ENCODE measurements around the gene BRD9.

GRCh38 chr5:914174-914573, 21.6 kb upstream of the BRD9 start:
- TF ChIP-seq, protein P1, sequence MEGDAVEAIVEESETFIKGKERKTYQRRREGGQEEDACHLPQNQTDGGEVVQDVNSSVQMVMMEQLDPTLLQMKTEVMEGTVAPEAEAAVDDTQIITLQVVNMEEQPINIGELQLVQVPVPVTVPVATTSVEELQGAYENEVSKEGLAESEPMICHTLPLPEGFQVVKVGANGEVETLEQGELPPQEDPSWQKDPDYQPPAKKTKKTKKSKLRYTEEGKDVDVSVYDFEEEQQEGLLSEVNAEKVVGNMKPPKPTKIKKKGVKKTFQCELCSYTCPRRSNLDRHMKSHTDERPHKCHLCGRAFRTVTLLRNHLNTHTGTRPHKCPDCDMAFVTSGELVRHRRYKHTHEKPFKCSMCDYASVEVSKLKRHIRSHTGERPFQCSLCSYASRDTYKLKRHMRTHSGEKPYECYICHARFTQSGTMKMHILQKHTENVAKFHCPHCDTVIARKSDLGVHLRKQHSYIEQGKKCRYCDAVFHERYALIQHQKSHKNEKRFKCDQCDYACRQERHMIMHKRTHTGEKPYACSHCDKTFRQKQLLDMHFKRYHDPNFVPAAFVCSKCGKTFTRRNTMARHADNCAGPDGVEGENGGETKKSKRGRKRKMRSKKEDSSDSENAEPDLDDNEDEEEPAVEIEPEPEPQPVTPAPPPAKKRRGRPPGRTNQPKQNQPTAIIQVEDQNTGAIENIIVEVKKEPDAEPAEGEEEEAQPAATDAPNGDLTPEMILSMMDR (IDR thresholded peaks at IDR 0.05): no peak
- no peak for TF ChIP-seq POLR2A (IDR thresholded peaks at IDR 0.05; ENCODE audit: low read depth)
- no peak for TF ChIP-seq EP300 (IDR thresholded peaks at IDR 0.05)
- no peak for TF ChIP-seq POLR2AphosphoS5 (IDR thresholded peaks at IDR 0.05)

All from esophagus muscularis mucosa (tissue), 4 donors.